Measurements from ENCODE around the gene PFDN2. TPM values are rescaled to one million over a fixed set of nuclear protein-coding genes. Genes with fewer than 3 reads are reported as not detected.
A peak's percentile ranks its signal among the peaks of the same experiment; 100 is the strongest.

PFDN2 gene
- polyA plus RNA-seq, 1 of the 3 experiments (the other 2 are of a cell fraction): 445 TPM

GRCh38 chr1:161153682-161154337 is 36.0 kb upstream of the PFDN2 start, which contains the start of gene UFC1:
UFC1 (plus strand) TSS chr1:161153978; CDS start chr1:161153998, 20 bp downstream.
- ChIA-PET POLR2A (interaction anchor here (0.6 to 1.3 kb wide), 5 partner anchors 12 to 109 kb away, joined by 3 to 12 read pairs (median 3); partner anchors contain the start of genes DEDD, KLHDC9, PPOX and USF1), CTCF (interaction anchor here (0.8 to 1.6 kb wide), 5 partner anchors 11 to 82 kb away, joined by 3 to 5 read pairs (median 3); no protein-coding TSS in a partner anchor)
- Histone ChIP-seq H3K79me2 (ENCODE audit: insufficient read depth) (peaks cover 16% of the 10 kb centered on the region), H2AFZ (ENCODE audit: low read depth) (peak within 1 kb of the TSS; percentile 93), H4K20me1 (ENCODE audit: insufficient read depth) (no peaks in the 10 kb centered on the region), H3K4me3 (ENCODE audit: low read depth in 2 of 2, low read length in 1 of 2) (peak within 1 kb of the TSS; percentile 61 to 98), H3K9ac (peak within 1 kb of the TSS; percentile 97), H3K36me3 (replicated peaks in 1 of 2; ENCODE audit: control insufficient read depth in 1 of 2, insufficient read depth in 2 of 2, low read length in 1 of 2) (peaks cover 4 to 19% of the 10 kb centered on the region in 2 experiments), H3K27me3 (ENCODE audit: insufficient read depth) (no peaks in the 10 kb centered on the region), H3K4me1 (ENCODE audit: control insufficient read depth in 1 of 2, insufficient read depth in 2 of 2, low read depth in 1 of 2, low read length in 1 of 2) (peaks cover 0 to 10% of the 10 kb centered on the region in 2 experiments; a peak in 3 of 4 replicates), H3K4me2 (peak within 1 kb of the TSS; percentile 77), H3K9me3 (no peaks in the 10 kb centered on the region), H3K27ac (ENCODE audit: low read depth in 2 of 2, low read length in 1 of 2) (peak within 1 kb of the TSS; percentile 97), H3K9me2 (no peaks in the 10 kb centered on the region), H3F3A (replicated peaks; ENCODE audit: insufficient read depth) (peaks cover 4% of the 10 kb centered on the region)
- DNase-seq: peak; percentile 79
- 2% methylated on average over 30 of the region's 33 CpGs for WGBS (ENCODE audit: low lambda C conversion rate)
- TF ChIP-seq ZBTB33 (IDR thresholded peaks at IDR 0.05; ENCODE audit: borderline replicate concordance, low read depth) (peak; percentile 92; the same call in 1 of the 2 replicates), REST (IDR thresholded peaks at IDR 0.05; ENCODE audit: low read depth, low read length) (peak; percentile 52; the same call in 1 of the 2 replicates), SIN3A (IDR thresholded peaks at IDR 0.05; ENCODE audit: borderline replicate concordance, low read depth, low read length) (peak; percentile 84; the same call in 1 of the 2 replicates), JUND (IDR thresholded peaks at IDR 0.05) (no peak), EP300 (IDR thresholded peaks at IDR 0.05; ENCODE audit: borderline replicate concordance in 1 of 2, low read depth in 1 of 2, low read length in 1 of 2) (0 out of 4 replicates have a peak, but pooled peaks of 1 of the 2 experiments have one; percentile 9), POLR2AphosphoS5 (IDR thresholded peaks at IDR 0.05; ENCODE audit: low read depth, low read length) (peak; percentile 66; the same call in 1 of the 2 replicates), TAF1 (IDR thresholded peaks at IDR 0.05; ENCODE audit: borderline replicate concordance, low read depth, low read length) (peak; percentile 90), FOSL2 (IDR thresholded peaks at IDR 0.05; ENCODE audit: borderline replicate concordance, low read depth) (no peak), ELF1 (IDR thresholded peaks at IDR 0.05) (peak; percentile 99), GABPA (IDR thresholded peaks at IDR 0.05; ENCODE audit: low read depth) (peak; percentile 89), RFX5 (IDR thresholded peaks at IDR 0.05; ENCODE audit: low read length) (no peak), NRF1 (IDR thresholded peaks at IDR 0.05; ENCODE audit: low read depth, low read length) (peak; percentile 31; the same call in 1 of the 2 replicates), SMC3 (IDR thresholded peaks at IDR 0.05; ENCODE audit: low read depth, low read length) (no peak), PBX3 (IDR thresholded peaks at IDR 0.05) (peak; percentile 15; the same call in 1 of the 2 replicates), YY1 (IDR thresholded peaks at IDR 0.05; ENCODE audit: low read depth) (peak; percentile 100), MXI1 (IDR thresholded peaks at IDR 0.05; ENCODE audit: low read depth, low read length) (peak; percentile 84)
- TF ChIP-seq, protein P1, sequence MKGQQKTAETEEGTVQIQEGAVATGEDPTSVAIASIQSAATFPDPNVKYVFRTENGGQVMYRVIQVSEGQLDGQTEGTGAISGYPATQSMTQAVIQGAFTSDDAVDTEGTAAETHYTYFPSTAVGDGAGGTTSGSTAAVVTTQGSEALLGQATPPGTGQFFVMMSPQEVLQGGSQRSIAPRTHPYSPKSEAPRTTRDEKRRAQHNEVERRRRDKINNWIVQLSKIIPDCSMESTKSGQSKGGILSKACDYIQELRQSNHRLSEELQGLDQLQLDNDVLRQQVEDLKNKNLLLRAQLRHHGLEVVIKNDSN (IDR thresholded peaks at IDR 0.05; ENCODE audit: borderline replicate concordance, low read depth): peak; percentile 24; the same call in 1 of the 2 replicates
- TF ChIP-seq, protein P2, sequence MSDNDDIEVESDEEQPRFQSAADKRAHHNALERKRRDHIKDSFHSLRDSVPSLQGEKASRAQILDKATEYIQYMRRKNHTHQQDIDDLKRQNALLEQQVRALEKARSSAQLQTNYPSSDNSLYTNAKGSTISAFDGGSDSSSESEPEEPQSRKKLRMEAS (IDR thresholded peaks at IDR 0.05; ENCODE audit: low read depth): peak; percentile 92
